ENCODE data around the gene TPSG1. TPM values are rescaled to one million over a fixed set of nuclear protein-coding genes. Genes with fewer than 3 reads are reported as not detected.

Gene TPSG1
- total RNA-seq, 1 donor from 2014 or later, result 1.7 TPM

DNA sequence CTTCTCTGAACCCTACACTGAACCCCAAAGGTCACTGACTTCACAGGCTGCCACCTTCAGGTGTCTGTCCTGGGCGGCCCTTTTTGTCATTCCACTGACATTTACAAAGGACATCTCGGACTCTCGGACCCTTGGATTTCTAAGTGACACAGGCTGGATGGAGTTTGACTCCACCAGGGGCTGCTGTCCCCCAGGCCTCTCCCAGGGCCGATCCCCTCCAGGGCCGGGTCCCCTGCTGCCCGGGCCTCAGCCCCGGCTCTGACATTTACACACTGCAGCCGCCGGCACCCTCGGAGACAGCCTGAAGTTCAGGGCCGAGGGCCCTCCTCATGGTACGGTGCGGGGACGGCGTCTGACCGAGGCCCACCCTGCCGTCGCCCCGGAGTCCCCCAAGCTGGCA is 48.0 kb downstream of the TPSG1 start:
- DNase-seq (ENCODE audit: low spot score), result no peak

DNA sequence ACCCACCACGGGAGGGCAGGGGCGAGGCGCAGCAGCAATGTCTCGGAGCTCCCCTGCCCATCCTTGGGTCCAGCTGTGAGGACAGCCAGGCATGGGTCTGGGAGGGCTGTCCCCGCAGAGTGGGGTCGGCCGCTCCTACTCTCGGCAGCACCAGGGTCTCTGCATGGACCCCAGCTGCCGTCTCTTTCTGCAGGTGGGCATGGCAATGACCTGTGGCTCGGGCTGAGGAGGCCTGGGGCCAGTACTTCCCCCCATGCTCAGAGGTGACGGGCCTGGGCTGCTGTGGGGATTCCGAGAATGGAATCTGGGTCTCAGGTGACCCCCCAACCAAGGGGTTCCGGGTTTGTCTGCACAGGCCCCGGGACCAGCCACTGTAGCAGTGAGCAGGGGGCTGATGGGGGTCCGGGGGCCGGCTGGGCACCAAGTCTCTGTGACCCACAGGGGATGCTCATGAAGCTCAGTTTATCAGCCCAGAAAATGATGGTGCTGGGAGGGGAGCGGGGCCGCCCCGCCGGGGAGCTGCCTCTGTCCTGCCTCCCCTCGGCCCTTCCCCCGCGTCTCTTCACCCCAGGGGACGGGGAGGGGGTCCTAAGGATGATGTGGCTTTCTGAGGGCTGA is 48.7 kb downstream of the TPSG1 start:
- no peak for DNase-seq (ENCODE audit: low spot score)

DNA sequence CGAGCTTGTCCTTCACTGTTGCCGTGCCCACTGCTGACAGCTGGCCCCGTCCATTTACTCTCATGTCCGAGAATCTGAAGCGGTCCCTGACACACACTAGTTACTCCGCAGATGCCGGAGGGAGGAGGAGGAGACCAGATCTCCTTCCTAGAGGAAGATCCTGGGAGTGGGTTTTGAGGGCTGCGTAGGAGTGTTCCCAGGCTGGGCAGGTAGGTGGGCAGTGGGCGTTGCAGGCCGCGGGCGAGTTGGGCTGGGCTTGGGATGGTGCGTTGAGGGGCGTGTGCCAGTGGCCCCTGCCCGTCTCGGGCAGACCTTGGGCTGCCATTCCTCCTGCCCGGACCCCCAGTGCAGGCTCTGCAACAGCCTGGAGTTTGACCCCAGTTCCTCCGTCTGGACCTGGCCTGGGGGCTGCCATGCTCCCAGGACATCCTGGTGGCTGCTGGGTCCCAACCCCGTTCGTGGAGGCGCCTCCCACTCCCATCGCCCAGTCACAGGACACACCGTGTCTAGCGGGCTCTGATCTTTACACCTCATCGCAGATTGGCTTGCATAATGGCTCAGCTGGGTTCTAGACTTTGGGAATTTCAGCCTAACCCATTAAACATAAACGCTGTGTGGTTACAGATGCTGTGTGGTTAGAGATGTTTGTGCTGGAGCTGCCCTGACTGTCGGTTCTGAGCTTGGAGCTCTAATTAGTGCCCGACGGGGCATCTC is 49.3 kb downstream of the TPSG1 start:
- no peak for DNase-seq (ENCODE audit: low spot score)

DNA sequence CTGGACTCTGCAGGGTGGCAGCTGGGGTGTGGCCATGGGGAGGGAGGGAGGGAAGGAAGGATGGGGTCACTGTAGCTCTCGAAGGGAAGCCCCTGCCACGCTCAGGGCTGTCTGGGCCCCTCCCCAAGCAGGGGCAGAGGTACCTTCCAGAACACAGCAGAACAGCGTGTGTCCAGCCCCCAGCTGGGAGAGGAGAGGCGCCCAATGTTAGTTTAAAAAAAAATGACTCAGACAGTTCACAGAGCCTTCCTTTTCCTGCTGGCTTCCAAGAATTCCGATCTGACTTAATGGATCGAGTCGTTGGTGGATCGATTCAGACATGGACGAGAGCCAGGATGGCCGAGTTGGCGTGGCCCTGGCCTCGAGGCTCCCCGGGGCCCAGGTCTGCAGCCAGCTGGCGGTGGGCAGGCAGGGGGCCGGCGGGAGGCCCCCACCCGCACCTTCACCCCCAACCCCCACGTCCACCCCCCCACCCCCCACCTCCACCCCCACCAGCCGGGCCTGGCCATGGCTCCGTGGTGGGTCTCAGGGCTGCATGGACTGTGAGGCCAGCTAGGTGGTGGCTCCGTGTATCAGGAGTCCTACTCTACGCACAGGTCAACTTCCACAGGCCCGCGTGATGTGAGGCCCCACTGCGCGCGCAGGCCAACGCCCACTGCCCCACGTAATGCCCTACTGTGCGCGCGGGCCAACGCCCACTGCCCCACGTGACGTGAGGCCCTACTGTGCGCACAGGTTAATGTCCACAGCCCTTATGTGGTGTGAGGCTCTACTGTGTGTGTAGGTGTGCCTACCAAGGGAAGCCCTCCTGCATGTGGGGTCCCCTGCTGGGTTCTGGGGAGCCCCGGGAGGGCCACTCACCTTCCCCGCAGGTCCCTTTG is 50.4 kb downstream of the TPSG1 start:
- no peak for DNase-seq (ENCODE audit: low spot score)

DNA sequence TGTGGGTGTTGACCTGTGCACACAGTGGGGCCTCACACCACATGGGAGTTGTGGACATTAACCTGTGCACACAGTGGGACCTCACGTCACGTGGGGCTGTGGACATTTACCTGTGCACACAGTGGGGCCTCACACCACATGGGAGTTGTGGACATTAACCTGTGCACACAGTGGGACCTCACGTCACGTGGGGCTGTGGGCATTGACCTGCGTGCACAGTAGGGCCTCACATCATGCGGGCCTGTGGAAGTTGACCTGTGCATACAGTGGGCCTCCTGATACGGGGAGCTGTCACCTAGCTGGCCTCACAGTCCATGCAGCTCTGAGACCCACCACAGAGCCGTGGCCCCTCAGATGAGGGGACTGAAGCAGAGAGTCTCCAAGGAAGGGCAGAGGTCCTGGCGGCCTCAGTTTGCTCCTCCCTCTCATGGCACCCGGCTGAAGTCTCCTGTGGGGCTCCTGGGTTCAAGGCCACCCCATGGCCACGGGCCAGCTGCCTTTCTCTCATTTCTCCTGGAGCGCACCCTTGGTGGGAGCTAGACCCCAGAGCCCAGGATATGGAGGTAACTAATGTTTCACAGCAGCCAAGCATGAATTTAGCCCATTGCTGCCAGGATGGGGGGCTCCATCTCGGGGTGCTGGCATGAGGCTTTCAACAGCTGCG is 51.1 kb downstream of the TPSG1 start:
- no peak for DNase-seq (ENCODE audit: low spot score)

DNA sequence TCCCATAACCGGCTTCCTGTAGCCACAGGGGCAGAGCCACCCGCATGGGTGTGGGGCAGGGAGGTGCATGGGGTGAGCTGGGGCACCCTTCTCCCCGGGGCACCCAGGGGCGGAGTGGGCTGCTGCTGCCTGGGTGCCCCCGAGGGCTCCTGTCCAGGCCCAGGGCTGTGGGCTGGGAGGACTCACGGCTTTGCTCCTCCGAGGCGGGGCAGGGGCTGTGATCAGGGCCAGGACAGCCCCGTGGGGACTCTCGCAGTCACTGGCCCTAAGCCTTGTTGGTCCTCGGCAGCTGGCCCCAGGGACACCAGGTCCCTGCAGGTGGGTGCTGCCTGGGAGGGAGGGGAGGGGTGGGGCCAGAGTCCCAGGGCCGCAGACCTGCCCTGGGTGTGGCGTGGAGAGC is 52.4 kb downstream of the TPSG1 start:
- no peak for DNase-seq (ENCODE audit: low spot score)

DNA sequence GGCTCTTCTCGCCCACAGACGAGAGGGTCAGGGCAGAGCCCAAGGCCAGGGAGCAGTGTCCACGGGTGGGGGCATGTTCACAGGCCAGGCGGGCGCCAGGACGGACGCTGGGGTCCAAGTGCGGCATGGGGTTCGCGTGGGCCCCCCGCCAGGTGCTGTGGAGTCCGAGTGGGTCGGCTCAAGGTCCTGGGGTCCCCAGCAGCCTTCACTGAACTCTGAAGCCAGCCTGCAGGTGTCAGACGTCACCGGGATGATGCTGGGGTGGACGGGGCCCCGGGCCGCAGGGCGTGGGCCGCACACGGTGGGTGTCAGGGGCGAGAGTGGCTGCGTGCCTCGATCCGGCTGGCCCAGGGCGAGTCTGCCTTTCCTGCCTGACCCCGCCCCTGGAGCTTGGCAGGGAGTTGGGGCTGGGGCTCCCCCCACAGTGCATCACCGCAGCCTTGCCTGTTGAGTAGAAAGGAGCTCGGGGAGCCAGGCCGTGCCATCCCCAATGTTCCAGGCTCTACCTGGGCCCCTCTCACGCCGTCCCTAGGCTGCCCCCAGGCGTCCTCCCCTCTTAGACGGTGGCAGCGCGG is 53.1 kb downstream of the TPSG1 start:
- no peak for DNase-seq (ENCODE audit: low spot score)

Other genes with a start within 250 kb of the TPSG1 start
- 0.73 TPM for gene SOX8, start 243.5 kb downstream of the TPSG1 start, total RNA-seq
- 0.47 TPM for gene SSTR5, start 152.5 kb downstream of the TPSG1 start, total RNA-seq
- gene C1QTNF8, start 129.0 kb downstream of the TPSG1 start, total RNA-seq, result not detected
- 24.4 TPM for gene CACNA1H, start 72.2 kb downstream of the TPSG1 start, total RNA-seq
- 36.9 TPM for gene TPSB2, start 4.9 kb upstream of the TPSG1 start, total RNA-seq
- gene TPSAB1, start 15.4 kb upstream of the TPSG1 start, total RNA-seq, result 38.0 TPM
- gene TPSD1, start 30.8 kb upstream of the TPSG1 start, total RNA-seq, result 5.0 TPM
- 150 TPM for gene UBE2I, start 84.4 kb upstream of the TPSG1 start, total RNA-seq
- gene BAIAP3, start 108.4 kb upstream of the TPSG1 start, total RNA-seq, result 3.9 TPM
- gene TSR3, start 126.6 kb upstream of the TPSG1 start, total RNA-seq, result 38.2 TPM
- 67.6 TPM for gene GNPTG, start 126.7 kb upstream of the TPSG1 start, total RNA-seq
- 16.7 TPM for gene UNKL, start 189.4 kb upstream of the TPSG1 start, total RNA-seq
- gene UQCC4, start 195.5 kb upstream of the TPSG1 start, total RNA-seq, result 14.5 TPM
- not detected for gene PERCC1, start 205.8 kb upstream of the TPSG1 start, total RNA-seq
- gene CCDC154, start 219.3 kb upstream of the TPSG1 start, total RNA-seq, result 2.0 TPM
- 77.5 TPM for gene CLCN7, start 249.8 kb upstream of the TPSG1 start, total RNA-seq